Measurements from ENCODE around the gene RNF224.

GRCh38 chr9:137256856-137257255, 29.6 kb downstream of the RNF224 start:
- TF ChIP-seq, protein P1, sequence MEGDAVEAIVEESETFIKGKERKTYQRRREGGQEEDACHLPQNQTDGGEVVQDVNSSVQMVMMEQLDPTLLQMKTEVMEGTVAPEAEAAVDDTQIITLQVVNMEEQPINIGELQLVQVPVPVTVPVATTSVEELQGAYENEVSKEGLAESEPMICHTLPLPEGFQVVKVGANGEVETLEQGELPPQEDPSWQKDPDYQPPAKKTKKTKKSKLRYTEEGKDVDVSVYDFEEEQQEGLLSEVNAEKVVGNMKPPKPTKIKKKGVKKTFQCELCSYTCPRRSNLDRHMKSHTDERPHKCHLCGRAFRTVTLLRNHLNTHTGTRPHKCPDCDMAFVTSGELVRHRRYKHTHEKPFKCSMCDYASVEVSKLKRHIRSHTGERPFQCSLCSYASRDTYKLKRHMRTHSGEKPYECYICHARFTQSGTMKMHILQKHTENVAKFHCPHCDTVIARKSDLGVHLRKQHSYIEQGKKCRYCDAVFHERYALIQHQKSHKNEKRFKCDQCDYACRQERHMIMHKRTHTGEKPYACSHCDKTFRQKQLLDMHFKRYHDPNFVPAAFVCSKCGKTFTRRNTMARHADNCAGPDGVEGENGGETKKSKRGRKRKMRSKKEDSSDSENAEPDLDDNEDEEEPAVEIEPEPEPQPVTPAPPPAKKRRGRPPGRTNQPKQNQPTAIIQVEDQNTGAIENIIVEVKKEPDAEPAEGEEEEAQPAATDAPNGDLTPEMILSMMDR (IDR thresholded peaks at IDR 0.05; ENCODE audit: low read depth, low read length, missing input control): no peak
- TF ChIP-seq, protein P2, sequence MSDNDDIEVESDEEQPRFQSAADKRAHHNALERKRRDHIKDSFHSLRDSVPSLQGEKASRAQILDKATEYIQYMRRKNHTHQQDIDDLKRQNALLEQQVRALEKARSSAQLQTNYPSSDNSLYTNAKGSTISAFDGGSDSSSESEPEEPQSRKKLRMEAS (IDR thresholded peaks at IDR 0.05): no peak
- no peak for TF ChIP-seq YY1 (IDR thresholded peaks at IDR 0.05)
- no peak for TF ChIP-seq TAF1 (conservative IDR thresholded peaks at IDR 0.05)
- TF ChIP-seq RAD21 (IDR thresholded peaks at IDR 0.05): no peak
